ENCODE results near the gene ASTN1. TPM values are rescaled to one million over a fixed set of nuclear protein-coding genes. Genes with fewer than 3 reads are reported as not detected.

The ASTN1 gene
- total RNA-seq, 1 donor = not detected

DNA sequence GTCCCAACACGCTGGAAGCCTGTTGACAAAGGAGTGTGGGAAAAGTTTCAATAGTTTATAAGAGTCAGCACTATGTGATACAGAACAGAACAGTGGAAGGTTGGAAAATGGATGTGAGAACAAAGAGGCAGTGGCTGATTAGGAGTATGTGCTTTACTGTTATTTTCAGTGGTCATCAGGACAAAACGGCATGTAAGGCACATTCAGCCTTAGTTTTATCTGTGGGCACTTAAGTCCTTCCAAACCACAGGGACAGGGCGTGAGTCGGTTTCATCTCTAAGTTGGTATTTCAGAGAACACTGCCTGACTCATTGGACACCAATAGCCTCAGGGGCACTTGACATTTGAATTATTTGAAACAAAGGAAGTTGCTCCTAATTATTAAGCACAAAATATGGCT is 306.9 kb downstream of the ASTN1 start:
- Histone ChIP-seq H3K4me1 (ENCODE audit: insufficient read depth, low read length) (no peaks in the 10 kb centered on the region), H3K9me3 (ENCODE audit: low read depth, low read length) (no peaks in the 10 kb centered on the region), H4K20me1 (ENCODE audit: insufficient read depth, low read length) (no peaks in the 10 kb centered on the region), H3K79me2 (ENCODE audit: insufficient read depth, low read length) (no peaks in the 10 kb centered on the region), H3K27me3 (ENCODE audit: insufficient read depth, low read length) (no peaks in the 10 kb centered on the region), H3K4me3 (ENCODE audit: insufficient read depth, low read length) (no peak overlapping the region), H2AFZ (ENCODE audit: low read length) (no peak overlapping the region), H3K27ac (ENCODE audit: low read depth, low read length) (no peak overlapping the region), H3K4me2 (ENCODE audit: insufficient read depth, low read length) (no peak overlapping the region), H3K36me3 (ENCODE audit: insufficient read depth, low read length) (no peaks in the 10 kb centered on the region)
- no peak for DNase-seq (ENCODE audit: insufficient read length, low spot score, missing footprints)
- TF ChIP-seq, protein P1, sequence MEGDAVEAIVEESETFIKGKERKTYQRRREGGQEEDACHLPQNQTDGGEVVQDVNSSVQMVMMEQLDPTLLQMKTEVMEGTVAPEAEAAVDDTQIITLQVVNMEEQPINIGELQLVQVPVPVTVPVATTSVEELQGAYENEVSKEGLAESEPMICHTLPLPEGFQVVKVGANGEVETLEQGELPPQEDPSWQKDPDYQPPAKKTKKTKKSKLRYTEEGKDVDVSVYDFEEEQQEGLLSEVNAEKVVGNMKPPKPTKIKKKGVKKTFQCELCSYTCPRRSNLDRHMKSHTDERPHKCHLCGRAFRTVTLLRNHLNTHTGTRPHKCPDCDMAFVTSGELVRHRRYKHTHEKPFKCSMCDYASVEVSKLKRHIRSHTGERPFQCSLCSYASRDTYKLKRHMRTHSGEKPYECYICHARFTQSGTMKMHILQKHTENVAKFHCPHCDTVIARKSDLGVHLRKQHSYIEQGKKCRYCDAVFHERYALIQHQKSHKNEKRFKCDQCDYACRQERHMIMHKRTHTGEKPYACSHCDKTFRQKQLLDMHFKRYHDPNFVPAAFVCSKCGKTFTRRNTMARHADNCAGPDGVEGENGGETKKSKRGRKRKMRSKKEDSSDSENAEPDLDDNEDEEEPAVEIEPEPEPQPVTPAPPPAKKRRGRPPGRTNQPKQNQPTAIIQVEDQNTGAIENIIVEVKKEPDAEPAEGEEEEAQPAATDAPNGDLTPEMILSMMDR (IDR thresholded peaks at IDR 0.05; ENCODE audit: extremely low read depth, low read depth, low read length) = no peak

DNA sequence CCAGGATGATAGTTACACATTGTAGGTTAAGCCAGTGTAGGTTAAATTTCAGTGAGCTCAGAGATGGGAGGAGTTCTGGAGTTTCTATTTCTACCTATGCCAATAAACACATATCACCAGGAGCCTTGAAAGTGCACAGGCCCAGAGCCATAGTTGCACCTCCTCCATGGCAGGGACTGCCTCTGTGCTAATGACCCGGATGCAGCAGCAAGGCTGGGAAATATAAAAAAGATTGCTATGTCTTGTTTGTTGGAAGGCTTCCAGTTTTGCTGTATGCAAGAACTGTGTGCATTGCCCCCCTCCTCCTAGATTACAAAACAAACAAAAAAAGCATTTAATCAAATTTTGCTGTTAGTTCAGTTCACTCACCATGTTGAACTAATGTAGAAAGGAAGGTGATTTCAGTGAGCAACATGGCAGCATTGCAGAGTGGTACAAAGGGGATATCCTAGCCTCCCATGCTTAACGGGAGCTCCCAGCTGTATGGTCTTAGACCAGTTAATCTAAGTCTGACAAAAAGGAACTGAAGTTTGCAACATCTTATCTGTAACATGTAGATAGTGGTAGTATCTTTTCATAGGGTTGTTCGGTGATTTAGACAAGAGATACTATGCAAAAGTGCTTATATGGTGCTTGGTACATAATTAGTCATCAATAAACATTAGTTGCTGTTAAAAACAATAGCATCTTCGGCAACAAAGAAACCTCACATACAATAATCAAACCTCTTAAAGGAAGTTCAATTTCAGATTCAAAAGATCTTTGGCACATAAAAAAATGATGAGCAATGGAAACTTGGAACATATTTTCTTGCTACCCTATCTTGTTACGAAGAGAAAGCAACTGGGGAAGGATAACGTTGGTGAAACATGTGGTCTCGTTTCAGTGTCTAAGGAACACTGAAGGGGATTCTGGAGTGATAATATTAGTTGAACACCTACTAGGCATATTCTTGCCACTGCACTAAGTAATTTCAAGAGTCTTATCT is 309.5 kb downstream of the ASTN1 start:
- H3K27me3 ChIP-seq (ENCODE audit: insufficient read depth, low read length) = no peaks in the 10 kb centered on the region
- H3K9me3 ChIP-seq (ENCODE audit: low read depth, low read length) = no peaks in the 10 kb centered on the region
- no peaks in the 10 kb centered on the region for H4K20me1 ChIP-seq (ENCODE audit: insufficient read depth, low read length)
- TF ChIP-seq, protein P1 (IDR thresholded peaks at IDR 0.05; ENCODE audit: extremely low read depth, low read depth, low read length) = no peak
- DNase-seq (ENCODE audit: insufficient read length, low spot score, missing footprints) = no peak
- no peak overlapping the region for H2AFZ ChIP-seq (ENCODE audit: low read length)
- no peaks in the 10 kb centered on the region for H3K79me2 ChIP-seq (ENCODE audit: insufficient read depth, low read length)
- H3K36me3 ChIP-seq (ENCODE audit: insufficient read depth, low read length) = no peaks in the 10 kb centered on the region
- no peaks in the 10 kb centered on the region for H3K4me1 ChIP-seq (ENCODE audit: insufficient read depth, low read length)
- no peak overlapping the region for H3K27ac ChIP-seq (ENCODE audit: low read depth, low read length)
- no peak overlapping the region for H3K4me2 ChIP-seq (ENCODE audit: insufficient read depth, low read length)
- H3K4me3 ChIP-seq (ENCODE audit: insufficient read depth, low read length) = no peak overlapping the region

DNA sequence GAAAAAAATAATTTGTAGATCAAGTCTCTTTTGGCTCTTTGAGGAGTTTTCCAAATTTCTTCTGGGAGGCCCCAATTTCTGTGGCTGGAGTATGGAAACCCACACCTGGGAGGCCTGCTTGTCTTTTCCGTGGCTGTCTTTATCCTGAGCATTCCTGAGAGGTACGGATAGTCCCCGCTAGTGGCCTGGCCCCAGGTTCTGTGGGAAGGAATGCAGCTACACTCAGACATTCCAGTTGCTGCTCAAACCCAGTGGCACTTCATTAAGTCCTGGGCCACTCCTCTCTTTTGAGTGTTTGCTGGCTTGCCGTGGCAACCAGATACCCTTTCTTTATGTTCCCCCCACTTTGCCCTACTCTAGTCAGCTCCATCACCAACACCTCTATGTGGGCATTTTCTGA is 310.4 kb downstream of the ASTN1 start:
- H3K79me2 ChIP-seq (ENCODE audit: insufficient read depth, low read length) = no peaks in the 10 kb centered on the region
- no peaks in the 10 kb centered on the region for H3K9me3 ChIP-seq (ENCODE audit: low read depth, low read length)
- H3K4me2 ChIP-seq (ENCODE audit: insufficient read depth, low read length) = no peak overlapping the region
- DNase-seq (ENCODE audit: insufficient read length, low spot score, missing footprints) = no peak
- no peak overlapping the region for H3K4me3 ChIP-seq (ENCODE audit: insufficient read depth, low read length)
- H3K27ac ChIP-seq (ENCODE audit: low read depth, low read length) = no peak overlapping the region
- H3K4me1 ChIP-seq (ENCODE audit: insufficient read depth, low read length) = no peaks in the 10 kb centered on the region
- H3K27me3 ChIP-seq (ENCODE audit: insufficient read depth, low read length) = no peaks in the 10 kb centered on the region
- no peak overlapping the region for H2AFZ ChIP-seq (ENCODE audit: low read length)
- no peaks in the 10 kb centered on the region for H3K36me3 ChIP-seq (ENCODE audit: insufficient read depth, low read length)
- H4K20me1 ChIP-seq (ENCODE audit: insufficient read depth, low read length) = no peaks in the 10 kb centered on the region
- TF ChIP-seq, protein P1 (IDR thresholded peaks at IDR 0.05; ENCODE audit: extremely low read depth, low read depth, low read length) = no peak

DNA sequence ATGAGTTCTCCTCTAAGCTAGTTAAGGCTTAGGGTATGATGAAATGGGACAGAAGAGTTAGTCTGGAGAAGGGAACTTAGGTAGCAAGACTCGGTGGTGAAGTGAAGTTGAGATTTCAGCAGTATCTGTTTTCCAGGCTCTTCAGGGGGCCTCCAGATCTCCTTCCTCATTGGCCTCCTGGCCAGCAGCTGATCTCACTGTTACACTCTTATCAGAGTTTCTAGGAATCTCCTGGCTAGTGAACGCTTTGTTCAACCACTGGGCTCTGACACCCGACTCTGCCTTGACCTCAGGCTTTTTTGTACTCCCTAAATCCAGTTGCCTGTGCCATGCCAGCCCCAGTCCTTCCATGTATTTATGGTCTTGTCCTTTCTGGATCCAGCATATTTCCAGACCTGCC is 311.0 kb downstream of the ASTN1 start:
- no peak overlapping the region for H3K4me3 ChIP-seq (ENCODE audit: insufficient read depth, low read length)
- no peak overlapping the region for H3K4me2 ChIP-seq (ENCODE audit: insufficient read depth, low read length)
- no peak overlapping the region for H2AFZ ChIP-seq (ENCODE audit: low read length)
- no peak overlapping the region for H3K27ac ChIP-seq (ENCODE audit: low read depth, low read length)
- DNase-seq (ENCODE audit: insufficient read length, low spot score, missing footprints) = no peak
- no peaks in the 10 kb centered on the region for H3K9me3 ChIP-seq (ENCODE audit: low read depth, low read length)
- H3K4me1 ChIP-seq (ENCODE audit: insufficient read depth, low read length) = no peaks in the 10 kb centered on the region
- H3K27me3 ChIP-seq (ENCODE audit: insufficient read depth, low read length) = no peaks in the 10 kb centered on the region
- TF ChIP-seq, protein P1 (IDR thresholded peaks at IDR 0.05; ENCODE audit: extremely low read depth, low read depth, low read length) = no peak
- H3K79me2 ChIP-seq (ENCODE audit: insufficient read depth, low read length) = no peaks in the 10 kb centered on the region
- H3K36me3 ChIP-seq (ENCODE audit: insufficient read depth, low read length) = no peaks in the 10 kb centered on the region
- H4K20me1 ChIP-seq (ENCODE audit: insufficient read depth, low read length) = no peaks in the 10 kb centered on the region

All from osteoblast (primary cell).